Sigmoid colon (tissue), 4 donors: ENCODE measurements around the gene KIF19.

Source experiments
- EP300 ChIP-seq, 4 donors: sonication (generic); formaldehyde crosslinking; IDR thresholded peaks; one replicate each; pipeline ENCODE4 v1.6.1; 2017; ENCODE audit warnings: antibody characterized with exemption in 4 of 4
- POLR2A ChIP-seq, 2 donors: fragments of 450-650 bp; IDR thresholded peaks; one replicate each; pipeline ENCODE4 v1.6.1; 2016; ENCODE audit warnings: antibody characterized with exemption in 2 of 2, mild to moderate bottlenecking in 2 of 2, moderate library complexity in 2 of 2
- POLR2AphosphoS5 ChIP-seq, 4 donors: sonication (generic); formaldehyde crosslinking; IDR thresholded peaks; one replicate each; pipeline ENCODE4 v1.6.1; 2017; ENCODE audit warnings: antibody characterized with exemption in 4 of 4
- TF ChIP-seq, protein P1 (sequence below), 4 experiments: fragments of 450-650 bp in 3 of 4; fragments of 200-600 bp in 1 of 4; IDR thresholded peaks; one replicate each; pipeline ENCODE4 v1.5.1; 2016 to 2019; ENCODE audit warnings: antibody characterized with exemption in 4 of 4, mild to moderate bottlenecking in 3 of 4, moderate library complexity in 2 of 4

DNA sequence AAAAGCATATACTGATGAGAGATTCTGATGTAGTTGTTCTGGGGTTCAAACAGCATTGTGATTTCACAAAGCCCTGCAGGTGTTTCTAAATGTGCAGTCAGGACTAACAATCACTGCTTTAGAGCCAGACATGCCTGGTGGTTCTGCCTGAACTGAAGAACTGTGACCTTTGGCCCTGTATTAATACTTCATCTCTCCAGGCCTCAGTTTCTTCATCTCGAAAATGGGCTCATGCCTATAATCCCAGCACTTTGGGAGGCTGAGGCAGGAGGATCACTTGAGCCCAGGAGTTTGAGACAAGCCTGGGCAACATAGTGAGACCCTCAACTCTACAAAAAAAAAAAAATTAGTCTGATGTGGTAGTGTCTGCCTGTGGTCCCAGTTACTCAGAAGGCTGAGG, 48.1 kb upstream of the KIF19 start:
- TF ChIP-seq, protein P1, sequence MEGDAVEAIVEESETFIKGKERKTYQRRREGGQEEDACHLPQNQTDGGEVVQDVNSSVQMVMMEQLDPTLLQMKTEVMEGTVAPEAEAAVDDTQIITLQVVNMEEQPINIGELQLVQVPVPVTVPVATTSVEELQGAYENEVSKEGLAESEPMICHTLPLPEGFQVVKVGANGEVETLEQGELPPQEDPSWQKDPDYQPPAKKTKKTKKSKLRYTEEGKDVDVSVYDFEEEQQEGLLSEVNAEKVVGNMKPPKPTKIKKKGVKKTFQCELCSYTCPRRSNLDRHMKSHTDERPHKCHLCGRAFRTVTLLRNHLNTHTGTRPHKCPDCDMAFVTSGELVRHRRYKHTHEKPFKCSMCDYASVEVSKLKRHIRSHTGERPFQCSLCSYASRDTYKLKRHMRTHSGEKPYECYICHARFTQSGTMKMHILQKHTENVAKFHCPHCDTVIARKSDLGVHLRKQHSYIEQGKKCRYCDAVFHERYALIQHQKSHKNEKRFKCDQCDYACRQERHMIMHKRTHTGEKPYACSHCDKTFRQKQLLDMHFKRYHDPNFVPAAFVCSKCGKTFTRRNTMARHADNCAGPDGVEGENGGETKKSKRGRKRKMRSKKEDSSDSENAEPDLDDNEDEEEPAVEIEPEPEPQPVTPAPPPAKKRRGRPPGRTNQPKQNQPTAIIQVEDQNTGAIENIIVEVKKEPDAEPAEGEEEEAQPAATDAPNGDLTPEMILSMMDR (IDR thresholded peaks at IDR 0.05): no peak
- TF ChIP-seq EP300 (IDR thresholded peaks at IDR 0.05): no peak
- no peak for TF ChIP-seq POLR2AphosphoS5 (IDR thresholded peaks at IDR 0.05)
- no peak for TF ChIP-seq POLR2A (IDR thresholded peaks at IDR 0.05)
